ENCODE data around the gene SMTNL1. TPM values are rescaled to one million over a fixed set of nuclear protein-coding genes. Genes with fewer than 3 reads are reported as not detected.

SMTNL1 gene
- total RNA-seq, 1 experiment from 2014 or later: 0.26 TPM

DNA sequence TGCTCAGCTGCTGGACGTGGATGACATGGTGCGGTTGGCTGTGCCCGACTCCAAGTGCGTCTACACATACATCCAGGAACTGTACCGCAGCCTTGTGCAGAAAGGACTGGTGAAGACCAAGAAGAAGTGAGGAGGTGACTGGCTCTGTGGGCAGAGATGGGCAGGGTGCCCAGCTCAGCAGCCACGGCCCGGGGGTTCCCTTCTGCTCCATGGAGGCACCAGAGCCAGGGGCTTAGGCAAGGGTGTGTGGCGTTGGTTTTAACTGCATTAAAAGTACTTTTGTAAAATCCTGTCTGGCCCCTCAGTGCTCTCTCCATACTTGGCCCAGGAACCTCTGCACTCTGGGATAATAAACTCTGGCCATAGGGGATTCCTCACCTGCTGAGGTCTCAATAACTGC lies 12.6 kb downstream of the SMTNL1 start:
- H3K36me3 Mint-ChIP-seq: peaks cover 23% of the 10 kb centered on the region
- no peaks in the 10 kb centered on the region for H3K27me3 Mint-ChIP-seq (ENCODE audit: low read depth)
- TF ChIP-seq ESRRA (CRISPR knock-in tag; IDR thresholded peaks at IDR 0.05; ENCODE audit: borderline replicate concordance): no peak
- TF ChIP-seq HMGA2 (CRISPR knock-in tag; IDR thresholded peaks at IDR 0.05): no peak
- no peak for TF ChIP-seq TCF7 (CRISPR knock-in tag; IDR thresholded peaks at IDR 0.05; ENCODE audit: low read depth)
- TF ChIP-seq, protein P1, sequence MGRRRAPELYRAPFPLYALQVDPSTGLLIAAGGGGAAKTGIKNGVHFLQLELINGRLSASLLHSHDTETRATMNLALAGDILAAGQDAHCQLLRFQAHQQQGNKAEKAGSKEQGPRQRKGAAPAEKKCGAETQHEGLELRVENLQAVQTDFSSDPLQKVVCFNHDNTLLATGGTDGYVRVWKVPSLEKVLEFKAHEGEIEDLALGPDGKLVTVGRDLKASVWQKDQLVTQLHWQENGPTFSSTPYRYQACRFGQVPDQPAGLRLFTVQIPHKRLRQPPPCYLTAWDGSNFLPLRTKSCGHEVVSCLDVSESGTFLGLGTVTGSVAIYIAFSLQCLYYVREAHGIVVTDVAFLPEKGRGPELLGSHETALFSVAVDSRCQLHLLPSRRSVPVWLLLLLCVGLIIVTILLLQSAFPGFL (CRISPR knock-in tag; IDR thresholded peaks at IDR 0.05; ENCODE audit: borderline replicate concordance): no peak
- no peak for TF ChIP-seq JUN (CRISPR knock-in tag; IDR thresholded peaks at IDR 0.05)
- TF ChIP-seq NFE2L1 (CRISPR knock-in tag; IDR thresholded peaks at IDR 0.05): no peak
- TF ChIP-seq GTF2I (CRISPR knock-in tag; conservative IDR thresholded peaks at IDR 0.05): no peak
- TF ChIP-seq, protein P2, sequence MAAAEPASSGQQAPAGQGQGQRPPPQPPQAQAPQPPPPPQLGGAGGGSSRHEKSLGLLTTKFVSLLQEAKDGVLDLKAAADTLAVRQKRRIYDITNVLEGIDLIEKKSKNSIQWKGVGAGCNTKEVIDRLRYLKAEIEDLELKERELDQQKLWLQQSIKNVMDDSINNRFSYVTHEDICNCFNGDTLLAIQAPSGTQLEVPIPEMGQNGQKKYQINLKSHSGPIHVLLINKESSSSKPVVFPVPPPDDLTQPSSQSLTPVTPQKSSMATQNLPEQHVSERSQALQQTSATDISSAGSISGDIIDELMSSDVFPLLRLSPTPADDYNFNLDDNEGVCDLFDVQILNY (CRISPR knock-in tag; IDR thresholded peaks at IDR 0.05): no peak
- TF ChIP-seq, protein P3, sequence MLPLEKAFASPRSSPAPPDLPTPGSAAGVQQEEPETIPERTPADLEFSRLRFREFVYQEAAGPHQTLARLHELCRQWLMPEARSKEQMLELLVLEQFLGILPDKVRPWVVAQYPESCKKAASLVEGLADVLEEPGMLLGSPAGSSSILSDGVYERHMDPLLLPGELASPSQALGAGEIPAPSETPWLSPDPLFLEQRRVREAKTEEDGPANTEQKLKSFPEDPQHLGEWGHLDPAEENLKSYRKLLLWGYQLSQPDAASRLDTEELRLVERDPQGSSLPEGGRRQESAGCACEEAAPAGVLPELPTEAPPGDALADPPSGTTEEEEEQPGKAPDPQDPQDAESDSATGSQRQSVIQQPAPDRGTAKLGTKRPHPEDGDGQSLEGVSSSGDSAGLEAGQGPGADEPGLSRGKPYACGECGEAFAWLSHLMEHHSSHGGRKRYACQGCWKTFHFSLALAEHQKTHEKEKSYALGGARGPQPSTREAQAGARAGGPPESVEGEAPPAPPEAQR (CRISPR knock-in tag; IDR thresholded peaks at IDR 0.05): no peak
- no peak for TF ChIP-seq NR3C1 (CRISPR knock-in tag; conservative IDR thresholded peaks at IDR 0.05; ENCODE audit: low read depth)
- TF ChIP-seq ZNF121 (CRISPR knock-in tag; IDR thresholded peaks at IDR 0.05): no peak
- TF ChIP-seq, protein P4, sequence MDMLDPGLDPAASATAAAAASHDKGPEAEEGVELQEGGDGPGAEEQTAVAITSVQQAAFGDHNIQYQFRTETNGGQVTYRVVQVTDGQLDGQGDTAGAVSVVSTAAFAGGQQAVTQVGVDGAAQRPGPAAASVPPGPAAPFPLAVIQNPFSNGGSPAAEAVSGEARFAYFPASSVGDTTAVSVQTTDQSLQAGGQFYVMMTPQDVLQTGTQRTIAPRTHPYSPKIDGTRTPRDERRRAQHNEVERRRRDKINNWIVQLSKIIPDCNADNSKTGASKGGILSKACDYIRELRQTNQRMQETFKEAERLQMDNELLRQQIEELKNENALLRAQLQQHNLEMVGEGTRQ (CRISPR knock-in tag; IDR thresholded peaks at IDR 0.05): no peak
- TF ChIP-seq ZNF232 (CRISPR knock-in tag; IDR thresholded peaks at IDR 0.05): no peak
- TF ChIP-seq TP53 (CRISPR knock-in tag; IDR thresholded peaks at IDR 0.05): no peak
- no peak for TF ChIP-seq RELA (CRISPR knock-in tag; IDR thresholded peaks at IDR 0.05; ENCODE audit: borderline replicate concordance)
- TF ChIP-seq, protein P5, sequence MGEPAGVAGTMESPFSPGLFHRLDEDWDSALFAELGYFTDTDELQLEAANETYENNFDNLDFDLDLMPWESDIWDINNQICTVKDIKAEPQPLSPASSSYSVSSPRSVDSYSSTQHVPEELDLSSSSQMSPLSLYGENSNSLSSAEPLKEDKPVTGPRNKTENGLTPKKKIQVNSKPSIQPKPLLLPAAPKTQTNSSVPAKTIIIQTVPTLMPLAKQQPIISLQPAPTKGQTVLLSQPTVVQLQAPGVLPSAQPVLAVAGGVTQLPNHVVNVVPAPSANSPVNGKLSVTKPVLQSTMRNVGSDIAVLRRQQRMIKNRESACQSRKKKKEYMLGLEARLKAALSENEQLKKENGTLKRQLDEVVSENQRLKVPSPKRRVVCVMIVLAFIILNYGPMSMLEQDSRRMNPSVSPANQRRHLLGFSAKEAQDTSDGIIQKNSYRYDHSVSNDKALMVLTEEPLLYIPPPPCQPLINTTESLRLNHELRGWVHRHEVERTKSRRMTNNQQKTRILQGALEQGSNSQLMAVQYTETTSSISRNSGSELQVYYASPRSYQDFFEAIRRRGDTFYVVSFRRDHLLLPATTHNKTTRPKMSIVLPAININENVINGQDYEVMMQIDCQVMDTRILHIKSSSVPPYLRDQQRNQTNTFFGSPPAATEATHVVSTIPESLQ (CRISPR knock-in tag; IDR thresholded peaks at IDR 0.05): no peak
- no peak for DNase-seq (ENCODE audit: low spot score)
- peaks cover 3% of the 10 kb centered on the region for H3K4me1 Mint-ChIP-seq
- H3K4me3 Mint-ChIP-seq: no peak overlapping the region
- CTCF ChIA-PET: interaction anchor here (0.8 to 0.9 kb wide), 2 partner anchors 57 to 94 kb away, joined by 3 to 4 read pairs; no protein-coding TSS in a partner anchor
- no peaks in the 10 kb centered on the region for H3K9me3 Mint-ChIP-seq
- no peak overlapping the region for H3K27ac Mint-ChIP-seq
- ATAC-seq: no peak
- POLR2A ChIA-PET: no interaction called here

DNA sequence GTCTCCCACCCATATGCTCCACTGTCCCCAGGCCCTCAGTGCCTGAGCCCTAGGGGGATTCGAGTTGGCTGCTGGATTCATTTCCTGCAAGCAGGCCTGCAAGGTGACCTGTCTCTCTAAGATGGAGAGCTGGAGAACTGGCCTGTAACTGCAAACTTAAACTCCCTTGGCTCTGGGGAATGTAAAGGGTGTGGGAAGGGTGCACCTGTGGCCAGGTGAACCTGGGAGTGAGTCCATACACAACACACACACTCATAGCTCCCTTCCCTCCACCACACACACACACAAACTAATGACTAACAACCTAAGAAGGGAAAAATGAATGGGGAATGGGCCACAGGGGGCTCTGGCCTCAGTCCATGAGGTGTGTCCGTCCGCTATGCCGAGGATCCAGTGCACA lies 14.5 kb downstream of the SMTNL1 start:
- peak overlapping the region; percentile 26; the same call in 1 of the 2 replicates for H3K27ac Mint-ChIP-seq
- H3K27me3 Mint-ChIP-seq (ENCODE audit: low read depth): no peaks in the 10 kb centered on the region
- H3K36me3 Mint-ChIP-seq: peaks cover 26% of the 10 kb centered on the region
- DNase-seq (ENCODE audit: low spot score) (no peak), ATAC-seq (no peak)
- ChIA-PET POLR2A (no interaction called here), CTCF (interaction anchor here (1.0 kb wide), 1 partner anchor 95 kb away, joined by 4 read pairs; no protein-coding TSS in a partner anchor)
- no peak overlapping the region for H3K4me3 Mint-ChIP-seq
- H3K9me3 Mint-ChIP-seq: no peaks in the 10 kb centered on the region
- peaks cover 9% of the 10 kb centered on the region for H3K4me1 Mint-ChIP-seq
- TF ChIP-seq RORB (CRISPR knock-in tag; IDR thresholded peaks at IDR 0.05): no peak
- TF ChIP-seq, protein P3 (CRISPR knock-in tag; IDR thresholded peaks at IDR 0.05): no peak
- TF ChIP-seq, protein P6, sequence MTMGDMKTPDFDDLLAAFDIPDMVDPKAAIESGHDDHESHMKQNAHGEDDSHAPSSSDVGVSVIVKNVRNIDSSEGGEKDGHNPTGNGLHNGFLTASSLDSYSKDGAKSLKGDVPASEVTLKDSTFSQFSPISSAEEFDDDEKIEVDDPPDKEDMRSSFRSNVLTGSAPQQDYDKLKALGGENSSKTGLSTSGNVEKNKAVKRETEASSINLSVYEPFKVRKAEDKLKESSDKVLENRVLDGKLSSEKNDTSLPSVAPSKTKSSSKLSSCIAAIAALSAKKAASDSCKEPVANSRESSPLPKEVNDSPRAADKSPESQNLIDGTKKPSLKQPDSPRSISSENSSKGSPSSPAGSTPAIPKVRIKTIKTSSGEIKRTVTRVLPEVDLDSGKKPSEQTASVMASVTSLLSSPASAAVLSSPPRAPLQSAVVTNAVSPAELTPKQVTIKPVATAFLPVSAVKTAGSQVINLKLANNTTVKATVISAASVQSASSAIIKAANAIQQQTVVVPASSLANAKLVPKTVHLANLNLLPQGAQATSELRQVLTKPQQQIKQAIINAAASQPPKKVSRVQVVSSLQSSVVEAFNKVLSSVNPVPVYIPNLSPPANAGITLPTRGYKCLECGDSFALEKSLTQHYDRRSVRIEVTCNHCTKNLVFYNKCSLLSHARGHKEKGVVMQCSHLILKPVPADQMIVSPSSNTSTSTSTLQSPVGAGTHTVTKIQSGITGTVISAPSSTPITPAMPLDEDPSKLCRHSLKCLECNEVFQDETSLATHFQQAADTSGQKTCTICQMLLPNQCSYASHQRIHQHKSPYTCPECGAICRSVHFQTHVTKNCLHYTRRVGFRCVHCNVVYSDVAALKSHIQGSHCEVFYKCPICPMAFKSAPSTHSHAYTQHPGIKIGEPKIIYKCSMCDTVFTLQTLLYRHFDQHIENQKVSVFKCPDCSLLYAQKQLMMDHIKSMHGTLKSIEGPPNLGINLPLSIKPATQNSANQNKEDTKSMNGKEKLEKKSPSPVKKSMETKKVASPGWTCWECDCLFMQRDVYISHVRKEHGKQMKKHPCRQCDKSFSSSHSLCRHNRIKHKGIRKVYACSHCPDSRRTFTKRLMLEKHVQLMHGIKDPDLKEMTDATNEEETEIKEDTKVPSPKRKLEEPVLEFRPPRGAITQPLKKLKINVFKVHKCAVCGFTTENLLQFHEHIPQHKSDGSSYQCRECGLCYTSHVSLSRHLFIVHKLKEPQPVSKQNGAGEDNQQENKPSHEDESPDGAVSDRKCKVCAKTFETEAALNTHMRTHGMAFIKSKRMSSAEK (CRISPR knock-in tag; IDR thresholded peaks at IDR 0.05; ENCODE audit: borderline replicate concordance): no peak
- TF ChIP-seq NFE2L1 (CRISPR knock-in tag; IDR thresholded peaks at IDR 0.05): no peak
- TF ChIP-seq GTF2I (CRISPR knock-in tag; conservative IDR thresholded peaks at IDR 0.05): no peak
- TF ChIP-seq, protein P5 (CRISPR knock-in tag; IDR thresholded peaks at IDR 0.05): no peak
- TF ChIP-seq, protein P7, sequence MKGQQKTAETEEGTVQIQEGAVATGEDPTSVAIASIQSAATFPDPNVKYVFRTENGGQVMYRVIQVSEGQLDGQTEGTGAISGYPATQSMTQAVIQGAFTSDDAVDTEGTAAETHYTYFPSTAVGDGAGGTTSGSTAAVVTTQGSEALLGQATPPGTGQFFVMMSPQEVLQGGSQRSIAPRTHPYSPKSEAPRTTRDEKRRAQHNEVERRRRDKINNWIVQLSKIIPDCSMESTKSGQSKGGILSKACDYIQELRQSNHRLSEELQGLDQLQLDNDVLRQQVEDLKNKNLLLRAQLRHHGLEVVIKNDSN (CRISPR knock-in tag; IDR thresholded peaks at IDR 0.05): no peak
- TF ChIP-seq ZNF396 (CRISPR knock-in tag; IDR thresholded peaks at IDR 0.05; ENCODE audit: borderline replicate concordance): no peak

Data from WTC11 (cell line).